Heart left ventricle (tissue), 16 donors: ENCODE measurements around the gene PSTPIP1. TPM values are rescaled to one million over a fixed set of nuclear protein-coding genes. Genes with fewer than 3 reads are reported as not detected.

Source experiments
- ATAC-seq, 4 donors: fragments of 200-7000 bp; cut with Tn5 transposase; one replicate each; pipeline ENCODE4 v1.9.1; 2020 to 2022; ENCODE audit warnings: moderate library complexity in 4 of 4, mild to moderate bottlenecking in 3 of 4, moderate number of reproducible peaks in 1 of 4
- DNase-seq, 5 donors: peaks; one replicate each; pipeline ENCODE4 v3.0.0-alpha.2; 2020
- H3K27ac ChIP-seq, 12 donors: fragments of 200-600 bp; sonication (generic) in 4 of 12; one replicate each; pipeline versions ENCODE4 v1.5.0 to v1.8.0; 2016 to 2022; ENCODE audit warnings: mild to moderate bottlenecking in 2 of 12
- H3K27me3 ChIP-seq, 9 donors: fragments of 200-600 bp; sonication (generic) in 2 of 9; one replicate each; pipeline versions ENCODE4 v1.5.1 to v1.8.0; 2016 to 2022; ENCODE audit warnings: mild to moderate bottlenecking in 3 of 9
- H3K36me3 ChIP-seq, 9 donors: fragments of 200-600 bp; sonication (generic) in 2 of 9; one replicate each; pipeline versions ENCODE4 v1.5.0 to v1.8.0; 2018 to 2022; ENCODE audit warnings: mild to moderate bottlenecking in 2 of 9
- H3K4me1 ChIP-seq, 12 donors: fragments of 200-600 bp; sonication (generic) in 4 of 12; one replicate each; pipeline versions ENCODE4 v1.5.0 to v1.8.0; 2016 to 2022; ENCODE audit warnings: mild to moderate bottlenecking in 3 of 12
- H3K4me3 ChIP-seq, 12 donors: fragments of 200-600 bp; sonication (generic) in 4 of 12; one replicate each; pipeline versions ENCODE4 v1.5.0 to v1.8.0; 2017 to 2022; ENCODE audit warnings: mild to moderate bottlenecking in 9 of 12, moderate library complexity in 4 of 12
- H3K9me3 ChIP-seq, 12 donors: fragments of 200-600 bp; sonication (generic) in 4 of 12; one replicate each; pipeline versions ENCODE4 v1.5.0 to v1.8.0; 2016 to 2022; ENCODE audit warnings: mild to moderate bottlenecking in 1 of 12
- POLR2A ChIP-seq, 2 donors: fragments of 450-650 bp; IDR thresholded peaks; one replicate each; pipeline ENCODE4 v1.6.1; 2017; ENCODE audit warnings: antibody characterized with exemption in 2 of 2, mild to moderate bottlenecking in 2 of 2, moderate library complexity in 2 of 2
- WGBS, 4 donors: extraction: QIAGEN DNeasy Blood & Tissue Kit in 2 of 4; methylation state at CpG; one replicate each; pipeline versions ENCODE4 v1.1.5 to v1.1.7; 2013 to 2018; 5-methylcytosine and 5-hydroxymethylcytosine counted together
- intact Hi-C, 10 donors: fragments of 100-400 bp; cut with DNase I; formaldehyde crosslinking; loops; one replicate each; pipeline versions ENCODE4 v1.11.1 to v1.14.2; 2022
- polyA plus RNA-seq, 2 donors: library from polyadenylated mRNA; stranded (reverse); fragments of 200-250 nt; gene quantifications; one replicate each; pipeline ENCODE4 v1.2.3, GENCODE V29; 2013
- total RNA-seq, 9 donors: library from RNA; depleted of rRNA in 2 of 9; stranded (reverse); fragments of >200 nt in 2 of 9; fragmentation: NEBNext Ultra II Directional in 3 of 9; extraction: Animal tissue kit (Norgen Biotek cat#: 25700) in 3 of 9; gene quantifications; one replicate each; pipeline versions ENCODE4 v1.1.0 to v1.2.4, GENCODE V29; 2016 to 2023
- TF ChIP-seq, protein P1 (sequence below), 12 donors: fragments of 200-600 bp; sonication (generic) in 4 of 12; IDR thresholded peaks; one replicate each; pipeline versions ENCODE4 v1.5.0 to v1.8.0; 2018 to 2022; ENCODE audit warnings: antibody characterized with exemption in 12 of 12, mild to moderate bottlenecking in 5 of 12
- donor health status: ischemic (EF 13 %, LVEDD 7.1; RV severe dilation, severe dysfunction).
- donor health status: healthy with polysubstance abuse.
- donor health status: DM: no; HTN: yes; CAD: no.
- donor health status: DM: no; HTN: no; CAD: no.
- donor health status: ischemic (EF 25% LVEDD 6.9; RV normal size, moderate dysfunction).
- donor health status: ischemic (EF 25% LVEDD 5.7; RV mildly dilated, moderate dysfunction).
- donor health status: healthy.
- donor health status: DM: yes; HTN: yes; CAD: no.
- donor health status: ischemic (EF 35%, LVEDD 5.7; RV mildly dilated, moderate dysfunction).
- donor health status: nonischemic (EF 11% LVEDD 7.7; RV severe dilation, severe dysfunction).
- donor health status: DM: yes; HTN: yes; CAD: no.
- donor health status: PGD.
- donor health status: ischemic (EF 29% LVEDD 5.4; RV normal size, mild dysfunction).
- donor health status: nonischemic (EF 23%, LVEDD 6.1; RV moderate dilation, normal function).

Gene PSTPIP1
- total and polyA plus RNA-seq, 11 donors: 1.3 to 17.2 (median 2.9) TPM

DNA sequence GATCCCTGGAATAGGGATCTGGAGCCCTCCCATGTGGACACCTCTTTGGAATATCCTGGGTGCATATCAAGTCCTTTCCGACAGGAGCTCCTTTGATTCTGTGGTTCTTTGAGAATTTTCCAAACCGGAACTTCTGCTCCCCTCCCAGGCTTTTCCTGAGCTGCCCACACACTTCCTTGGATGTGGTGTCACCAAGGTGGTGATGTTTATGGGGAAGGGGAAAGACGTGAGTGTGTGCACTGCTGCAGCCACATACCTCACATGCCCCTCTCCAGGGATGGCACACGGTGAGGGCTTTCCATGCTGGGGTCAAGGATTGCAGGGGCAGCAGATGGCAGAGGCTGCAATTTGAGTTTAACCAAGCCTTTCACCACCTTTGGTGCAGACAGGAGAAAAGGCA is 27.9 kb upstream of the PSTPIP1 start:
- Histone ChIP-seq H3K36me3 (no peaks in the 10 kb centered on the region), H3K4me1 (peaks cover 0 to 32% (median 8%) of the 10 kb centered on the region in 12 donors), H3K9me3 (no peaks in the 10 kb centered on the region), H3K4me3 (no peak overlapping the region), H3K27ac (peak overlapping the region in 1 of 12 donors; percentile 29), H3K27me3 (no peaks in the 10 kb centered on the region)
- 33 to 47% (median 39%) methylated on average over 3 to 4 of the region's 4 CpGs for WGBS, 4 donors
- no peak for TF ChIP-seq POLR2A (IDR thresholded peaks at IDR 0.05)
- TF ChIP-seq, protein P1, sequence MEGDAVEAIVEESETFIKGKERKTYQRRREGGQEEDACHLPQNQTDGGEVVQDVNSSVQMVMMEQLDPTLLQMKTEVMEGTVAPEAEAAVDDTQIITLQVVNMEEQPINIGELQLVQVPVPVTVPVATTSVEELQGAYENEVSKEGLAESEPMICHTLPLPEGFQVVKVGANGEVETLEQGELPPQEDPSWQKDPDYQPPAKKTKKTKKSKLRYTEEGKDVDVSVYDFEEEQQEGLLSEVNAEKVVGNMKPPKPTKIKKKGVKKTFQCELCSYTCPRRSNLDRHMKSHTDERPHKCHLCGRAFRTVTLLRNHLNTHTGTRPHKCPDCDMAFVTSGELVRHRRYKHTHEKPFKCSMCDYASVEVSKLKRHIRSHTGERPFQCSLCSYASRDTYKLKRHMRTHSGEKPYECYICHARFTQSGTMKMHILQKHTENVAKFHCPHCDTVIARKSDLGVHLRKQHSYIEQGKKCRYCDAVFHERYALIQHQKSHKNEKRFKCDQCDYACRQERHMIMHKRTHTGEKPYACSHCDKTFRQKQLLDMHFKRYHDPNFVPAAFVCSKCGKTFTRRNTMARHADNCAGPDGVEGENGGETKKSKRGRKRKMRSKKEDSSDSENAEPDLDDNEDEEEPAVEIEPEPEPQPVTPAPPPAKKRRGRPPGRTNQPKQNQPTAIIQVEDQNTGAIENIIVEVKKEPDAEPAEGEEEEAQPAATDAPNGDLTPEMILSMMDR (IDR thresholded peaks at IDR 0.05): no peak
- intact Hi-C loops: no loop called here
- no peak for DNase-seq
- peak in 2 of 4 donors; percentile 38 to 65 for ATAC-seq

DNA sequence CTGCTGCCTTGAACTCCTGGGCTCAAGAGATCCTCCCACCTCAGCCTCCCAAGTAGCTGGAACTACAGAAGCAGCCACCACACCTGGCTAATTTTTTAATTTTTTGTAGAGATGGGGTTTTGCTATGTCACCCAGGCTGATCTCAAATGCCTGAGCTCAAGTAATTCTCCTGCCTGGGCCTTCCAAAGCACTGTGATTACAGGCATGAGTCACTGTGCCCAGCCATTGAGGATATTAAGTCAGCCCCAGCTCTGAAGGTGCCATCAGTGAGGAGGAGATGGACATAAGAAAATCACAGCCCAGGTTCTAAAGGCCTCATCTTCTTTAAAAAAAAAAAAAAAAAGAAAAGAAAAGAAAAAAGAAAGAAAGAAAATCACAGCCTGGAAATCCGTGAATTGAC is 26.6 kb upstream of the PSTPIP1 start:
- Histone ChIP-seq H3K4me3 (no peak overlapping the region), H3K4me1 (peaks cover 0 to 34% (median 17%) of the 10 kb centered on the region in 12 donors), H3K27ac (no peak overlapping the region), H3K27me3 (no peaks in the 10 kb centered on the region), H3K36me3 (no peaks in the 10 kb centered on the region), H3K9me3 (no peaks in the 10 kb centered on the region)
- no peak for TF ChIP-seq POLR2A (IDR thresholded peaks at IDR 0.05)
- TF ChIP-seq, protein P1 (IDR thresholded peaks at IDR 0.05): no peak
- intact Hi-C loops: no loop called here
- 95 to 98% (median 97%) methylated on average over 1 of the region's 1 CpG for WGBS, 4 donors
- DNase-seq (no peak), ATAC-seq (no peak)

DNA sequence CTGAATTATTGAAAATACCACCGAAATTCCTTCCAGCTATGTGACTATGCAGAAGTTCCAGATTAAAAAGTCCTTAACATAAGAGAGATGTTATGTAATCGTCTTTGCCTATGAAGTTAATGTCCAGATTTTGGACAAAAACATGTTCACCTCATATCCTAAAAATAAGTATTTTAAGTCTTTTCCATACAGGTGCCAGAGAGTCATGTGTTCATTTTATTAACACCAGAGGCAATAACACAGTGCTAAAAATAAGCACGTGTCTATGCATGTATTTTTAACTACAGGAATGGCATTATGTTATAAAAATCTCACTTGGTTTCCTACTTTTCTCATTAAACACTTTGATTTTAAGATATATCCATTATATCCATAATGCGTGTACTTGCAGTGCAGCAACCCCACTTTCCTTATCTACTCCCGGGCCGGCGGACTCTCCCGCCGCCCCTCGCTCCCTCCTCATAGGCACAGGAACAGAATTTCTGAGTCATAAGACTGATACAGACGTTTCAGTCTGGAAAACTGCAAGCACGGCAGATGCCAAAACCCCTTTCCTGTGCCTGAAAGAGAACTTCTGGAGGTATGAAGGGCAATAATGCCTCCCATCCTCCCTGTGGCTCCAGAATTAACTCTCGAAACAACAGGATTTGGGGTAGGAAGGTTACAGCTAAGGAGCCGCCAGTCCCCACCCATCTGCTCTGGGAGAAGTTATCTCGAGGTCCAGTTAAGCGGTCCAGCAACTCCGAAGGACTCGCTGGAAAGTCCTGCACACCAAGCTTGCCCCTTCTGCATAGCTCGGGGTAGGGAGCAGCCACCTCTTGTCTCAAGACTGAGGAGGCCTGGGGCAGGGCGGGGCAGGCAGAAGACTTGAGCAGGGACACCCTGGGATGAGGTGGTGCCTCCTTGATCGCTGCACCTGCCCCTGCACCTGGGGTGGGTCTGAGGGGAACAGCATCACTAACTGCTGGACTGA is 22.3 kb upstream of the PSTPIP1 start:
- ATAC-seq (peak; percentile 63 to 90 (median 84)), DNase-seq (peak in 4 of 5 donors; percentile 46 to 65 (median 55))

More for the DNA sequence above, 22.3 kb upstream of the PSTPIP1 start:
- Histone ChIP-seq H3K27ac (peak overlapping the region; percentile 3 to 83 (median 64)), H3K4me1 (peaks cover 0 to 22% (median 14%) of the 10 kb centered on the region in 12 donors), H3K36me3 (no peaks in the 10 kb centered on the region), H3K9me3 (no peaks in the 10 kb centered on the region), H3K4me3 (peak overlapping the region in 10 of 12 donors; percentile 4 to 47 (median 38)), H3K27me3 (no peaks in the 10 kb centered on the region)
- 19 to 25% (median 21%) methylated on average over 17 to 21 of the region's 21 CpGs for WGBS, 4 donors
- intact Hi-C loops: loop anchor here in 2 of 10 donors (5.0 kb wide), 1 partner anchor 50 kb away; no protein-coding TSS in a partner anchor
- TF ChIP-seq POLR2A (IDR thresholded peaks at IDR 0.05): no peak
- TF ChIP-seq, protein P1 (IDR thresholded peaks at IDR 0.05): no peak
